Epidermal melanocyte (primary cell): Measurements from ENCODE around the gene EIF3B.
A peak's percentile ranks its signal among the peaks of the same experiment; 100 is the strongest.
"Not testable (repeated sequence)": the region's sequence is repeated elsewhere in the genome, so short reads cannot be mapped to it uniquely, and the experiment has no call there.

Source experiments
- DNase-seq: peaks from one replicate; pipeline ENCODE4 v3.0.0; 2011; ENCODE audit warnings: low spot score; ENCODE audit not compliant: insufficient read length

The EIF3B gene

DNA sequence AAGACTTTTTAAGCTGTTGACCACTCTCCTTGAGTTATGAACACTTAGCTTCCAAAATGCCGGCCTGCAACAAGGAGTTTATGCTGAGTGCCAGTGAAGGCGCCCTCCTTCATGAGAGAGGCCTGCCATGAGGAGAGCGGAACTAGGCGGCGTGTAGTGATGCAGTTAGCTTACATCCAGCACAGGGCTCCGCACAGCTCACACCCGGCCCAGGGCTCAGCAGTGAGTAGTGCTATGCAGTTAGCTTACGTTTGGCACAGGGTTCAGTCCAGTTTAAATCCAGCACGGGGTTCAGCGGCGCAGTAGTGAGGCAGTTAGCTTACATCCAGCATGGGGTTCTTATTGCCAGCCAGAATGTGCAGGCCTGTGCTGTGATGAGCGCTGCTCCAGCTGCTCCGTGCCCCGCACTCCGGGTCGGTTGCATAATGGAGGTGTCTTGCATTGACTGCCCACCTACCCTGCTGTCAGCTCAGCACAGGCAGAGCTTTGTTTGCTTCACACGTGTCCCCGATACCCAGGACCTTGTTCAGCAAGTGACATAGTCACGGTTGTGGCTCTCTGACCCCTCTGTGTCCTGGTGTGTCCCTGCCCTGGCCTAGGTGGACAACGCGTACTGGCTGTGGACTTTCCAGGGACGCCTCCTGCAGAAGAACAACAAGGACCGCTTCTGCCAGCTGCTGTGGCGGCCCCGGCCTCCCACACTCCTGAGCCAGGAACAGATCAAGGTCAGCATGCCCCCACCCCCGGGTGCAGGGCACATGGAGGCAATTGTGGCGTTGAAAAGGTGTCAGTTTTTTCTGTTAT lies 21.9 kb downstream of the EIF3B start:
- no peak for DNase-seq

DNA sequence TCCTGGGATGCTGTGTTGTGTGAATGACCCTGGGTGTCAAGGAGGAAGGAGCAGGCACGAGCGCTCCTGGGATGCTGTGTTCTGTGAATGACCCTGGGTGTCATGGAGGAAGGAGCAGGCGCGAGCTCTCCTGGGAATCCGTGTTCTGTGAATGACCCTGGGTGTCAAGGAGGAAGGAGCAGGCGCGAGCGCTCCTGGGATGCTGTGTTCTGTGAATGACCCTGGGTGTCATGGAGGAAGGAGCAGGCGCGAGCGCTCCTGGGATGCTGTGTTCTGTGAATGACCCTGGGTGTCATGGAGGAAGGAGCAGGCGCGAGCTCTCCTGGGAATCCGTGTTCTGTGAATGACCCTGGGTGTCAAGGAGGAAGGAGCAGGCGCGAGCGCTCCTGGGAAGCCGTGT lies 22.9 kb downstream of the EIF3B start:
- DNase-seq: not testable (repeated sequence)

DNA sequence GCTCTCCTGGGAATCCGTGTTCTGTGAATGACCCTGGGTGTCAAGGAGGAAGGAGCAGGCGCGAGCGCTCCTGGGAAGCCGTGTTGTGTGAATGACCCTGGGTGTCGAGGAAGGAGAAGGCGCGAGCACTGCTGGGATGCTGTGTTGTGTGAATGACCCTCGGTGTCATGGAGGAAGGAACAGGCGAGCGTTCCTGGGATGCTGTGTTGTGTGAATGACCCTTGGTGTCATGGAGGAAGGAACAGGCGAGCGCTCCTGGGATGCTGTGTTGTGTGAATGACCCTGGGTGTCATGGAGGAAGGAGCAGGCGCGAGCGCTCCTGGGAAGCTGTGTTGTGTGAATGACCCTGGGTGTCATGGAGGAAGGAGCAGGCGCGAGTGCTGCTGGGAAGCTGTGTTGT lies 23.5 kb downstream of the EIF3B start:
- not testable (repeated sequence) for DNase-seq

DNA sequence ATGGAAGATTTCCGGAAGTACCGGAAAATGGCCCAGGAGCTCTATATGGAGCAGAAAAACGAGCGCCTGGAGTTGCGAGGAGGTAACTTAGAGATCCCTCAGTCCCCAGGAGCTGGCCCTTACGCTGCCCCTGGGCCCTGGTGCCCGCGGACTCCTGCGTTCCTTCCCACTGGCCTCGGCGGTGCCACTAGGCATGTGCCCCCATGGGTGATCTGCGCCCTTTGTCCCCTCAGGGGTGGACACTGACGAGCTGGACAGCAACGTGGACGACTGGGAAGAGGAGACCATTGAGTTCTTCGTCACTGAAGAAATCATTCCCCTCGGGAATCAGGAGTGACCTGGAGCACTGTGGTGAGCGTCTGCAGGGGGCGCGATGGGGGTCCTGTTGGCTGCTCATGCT lies 24.5 kb downstream of the EIF3B start:
- no peak for DNase-seq

DNA sequence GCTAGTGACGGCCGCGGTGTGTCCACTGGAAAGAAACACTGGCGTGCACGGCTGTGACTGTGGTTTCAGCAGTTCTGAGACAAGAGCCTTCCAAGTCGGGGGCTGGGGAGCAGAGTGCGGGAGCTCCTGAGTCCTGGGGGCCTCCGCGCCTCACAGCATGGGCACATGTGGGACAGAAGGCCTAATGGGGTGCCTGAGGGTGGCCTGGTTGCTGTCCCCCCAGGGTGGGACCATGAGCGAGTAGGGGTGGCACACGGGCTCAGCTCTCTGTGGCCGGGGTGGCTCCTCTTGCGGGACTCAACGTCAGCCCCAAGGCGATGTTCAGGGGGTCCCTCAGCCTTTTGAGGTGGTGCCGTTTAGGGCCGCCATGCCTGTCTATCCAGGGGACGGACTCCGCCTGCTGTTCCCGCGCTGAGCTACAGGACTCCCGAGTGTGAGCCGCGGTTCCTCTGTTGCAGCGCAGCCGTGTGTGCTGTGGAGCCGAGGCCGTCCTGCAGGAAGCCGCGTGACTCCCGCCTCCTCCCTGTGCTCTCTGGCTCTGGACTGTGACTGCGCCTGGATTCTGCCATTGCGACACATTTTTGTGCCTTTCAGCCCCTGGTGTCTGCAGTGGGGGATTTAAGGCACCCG lies 25.3 kb downstream of the EIF3B start:
- DNase-seq: no peak

DNA sequence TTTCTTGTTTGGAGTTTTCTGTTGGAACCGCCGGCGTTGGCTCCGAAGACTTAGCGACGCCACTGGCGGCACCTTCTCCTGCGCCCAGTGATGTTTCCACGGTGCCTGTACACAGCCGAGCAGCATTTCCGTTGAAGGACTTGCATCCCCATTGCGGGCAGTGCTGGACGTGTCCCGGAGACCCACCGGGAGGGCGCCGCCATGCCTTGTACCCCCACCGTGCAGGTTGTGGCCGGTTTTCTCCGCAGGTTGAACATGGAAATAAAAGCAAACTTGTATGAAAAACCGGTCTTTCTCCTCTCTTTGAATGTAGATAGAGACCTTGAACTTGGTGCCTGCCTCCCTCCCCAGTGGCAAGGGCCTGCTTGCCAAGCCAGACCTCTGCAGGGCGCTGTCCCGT lies 25.8 kb downstream of the EIF3B start:
- DNase-seq: no peak

DNA sequence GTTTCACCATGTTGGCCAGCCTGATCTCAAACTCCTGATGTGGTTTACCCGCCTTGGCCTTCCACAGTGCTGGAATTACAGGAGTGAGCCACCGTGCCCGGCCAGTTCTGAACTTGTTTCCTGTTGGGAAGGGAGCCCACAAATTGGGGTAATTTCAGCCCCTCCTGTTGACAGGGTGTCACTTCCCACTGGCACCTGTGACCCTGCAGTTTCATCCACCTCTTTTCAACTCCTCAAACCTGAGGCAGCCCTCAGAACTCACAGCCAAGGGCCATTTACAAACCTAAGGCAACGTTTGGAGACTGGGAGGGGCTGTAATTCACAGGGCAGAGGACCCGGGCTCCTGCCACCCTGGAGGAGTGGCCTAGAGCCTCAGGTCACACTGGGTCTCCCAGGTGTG lies 26.6 kb downstream of the EIF3B start:
- no peak for DNase-seq

DNA sequence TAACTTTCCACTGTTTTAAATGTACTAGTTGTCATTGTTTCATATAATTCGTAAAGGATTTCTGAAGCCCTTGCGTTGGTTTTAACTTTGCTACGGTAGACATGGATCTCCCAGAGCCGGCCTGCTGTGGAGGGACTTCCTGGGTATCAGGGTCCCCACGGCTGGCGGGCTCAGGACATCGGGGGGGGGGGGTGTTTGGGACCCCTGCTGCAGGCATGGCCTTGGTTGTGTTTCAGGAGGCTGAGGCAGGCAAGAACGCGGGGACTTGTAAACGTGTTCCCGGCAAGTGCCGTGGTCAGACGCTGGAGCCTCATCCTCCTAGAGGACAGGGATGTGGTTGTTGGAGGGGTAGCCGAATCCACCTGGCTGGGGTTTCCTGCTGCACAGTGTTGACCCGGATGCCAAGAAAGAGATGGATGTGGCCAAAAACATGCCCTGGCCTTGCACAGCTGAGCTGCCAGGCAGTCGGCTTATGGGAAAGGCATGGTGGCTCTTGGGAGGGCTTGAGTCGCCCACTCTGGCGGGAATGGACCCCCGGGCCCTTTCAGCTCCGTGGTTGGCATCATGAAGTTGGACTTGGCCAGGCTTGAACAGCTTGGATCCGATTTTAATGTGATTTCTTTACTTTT lies 27.4 kb downstream of the EIF3B start:
- DNase-seq: no peak

DNA sequence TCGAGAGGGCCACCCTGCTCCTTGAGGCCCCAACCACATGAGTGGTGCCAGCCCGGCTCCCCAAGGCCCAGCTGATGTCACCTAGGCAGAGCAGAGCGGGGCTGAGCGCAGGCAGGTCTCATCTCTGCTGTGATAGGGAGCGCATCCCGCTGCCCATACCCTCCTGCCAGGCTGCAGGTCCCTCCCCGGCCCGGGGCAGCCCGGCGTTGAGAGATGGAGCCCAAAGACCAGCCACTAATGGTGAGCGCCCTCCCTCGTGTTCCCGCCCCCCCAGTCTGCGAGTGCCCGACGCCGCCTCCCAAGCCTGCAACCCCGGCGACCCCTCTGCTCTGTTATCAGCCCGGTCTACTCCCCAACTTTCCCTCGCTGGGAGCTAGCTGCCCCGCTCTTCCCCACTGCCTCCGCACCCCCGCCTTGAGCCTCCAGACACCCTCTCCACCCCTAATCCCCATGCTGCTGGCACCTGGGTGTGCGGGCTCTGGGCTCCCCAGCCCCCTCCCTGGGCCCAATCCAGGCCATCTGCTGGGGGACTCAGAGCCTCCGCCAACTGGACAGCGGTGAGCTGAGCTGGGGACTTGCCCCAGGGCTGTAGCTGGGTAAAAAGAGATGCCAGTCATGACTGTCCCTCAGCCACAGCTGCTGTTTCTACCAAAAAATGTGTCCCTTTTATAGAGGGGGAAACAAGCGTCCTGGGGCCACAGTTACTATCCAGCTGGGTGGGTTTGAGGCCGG lies 29.1 kb downstream of the EIF3B start:
- no peak for DNase-seq

DNA sequence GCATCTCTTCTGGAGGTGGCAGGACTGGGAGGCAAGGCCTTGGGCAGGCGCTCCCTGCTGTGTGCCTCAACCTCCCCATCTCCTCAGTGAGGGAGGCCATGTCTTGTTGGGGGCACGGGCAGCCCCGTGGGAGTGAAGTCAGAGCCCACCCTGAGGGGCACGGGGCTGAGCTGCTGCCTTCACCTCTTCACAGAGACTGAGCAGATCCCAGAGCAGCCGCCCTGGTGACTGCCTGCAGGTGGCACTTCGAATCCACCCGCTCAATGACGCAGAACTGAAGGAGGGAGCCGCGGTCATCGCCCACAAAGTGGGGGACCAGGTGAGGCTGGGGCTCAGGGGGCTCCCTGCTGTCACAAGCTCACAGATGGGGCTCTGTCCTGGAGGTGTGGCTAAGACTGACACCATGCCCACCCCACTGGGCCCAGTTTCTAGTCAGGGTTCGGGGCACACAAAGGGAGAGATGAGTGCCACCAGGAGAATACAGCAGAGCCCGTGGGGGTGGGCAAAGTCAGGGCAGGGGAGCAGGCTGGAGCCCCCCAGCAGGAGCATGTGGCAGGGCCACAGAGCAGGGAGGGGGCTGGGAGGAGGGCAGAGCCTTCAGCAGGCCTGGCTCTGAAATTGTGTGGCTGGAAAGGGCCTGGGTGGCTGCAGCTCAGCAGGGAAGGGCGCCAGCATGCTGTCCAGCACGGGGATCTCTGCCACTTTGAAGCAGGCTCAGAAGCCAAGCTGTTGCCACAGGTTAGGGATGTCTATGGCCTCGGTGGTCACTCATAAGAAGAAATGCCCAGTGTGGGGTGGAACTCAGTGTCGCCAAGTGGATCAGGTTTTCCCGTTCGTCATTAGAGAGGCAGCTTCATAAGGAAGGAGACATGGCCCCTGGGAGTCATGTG lies 30.0 kb downstream of the EIF3B start:
- no peak for DNase-seq

DNA sequence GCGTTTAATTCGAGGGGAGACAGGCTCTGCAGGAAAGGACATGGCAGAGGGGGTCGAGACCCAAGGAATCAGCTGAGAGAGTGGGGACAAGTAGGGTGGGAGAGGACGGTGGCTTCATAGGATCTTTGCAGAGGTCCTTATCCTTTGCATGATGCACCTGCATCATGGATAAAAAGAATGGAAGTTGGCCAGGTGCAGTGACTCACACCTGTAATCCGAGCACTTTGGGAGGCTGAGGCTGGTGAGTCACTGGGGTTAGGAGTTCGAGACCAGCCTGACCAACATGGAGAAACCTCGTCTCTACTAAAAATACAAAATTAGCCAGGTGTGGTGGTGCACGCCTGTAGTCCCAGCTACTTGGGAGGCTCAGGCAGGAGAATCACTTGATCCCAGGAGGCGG lies 31.5 kb downstream of the EIF3B start:
- not testable (repeated sequence) for DNase-seq

DNA sequence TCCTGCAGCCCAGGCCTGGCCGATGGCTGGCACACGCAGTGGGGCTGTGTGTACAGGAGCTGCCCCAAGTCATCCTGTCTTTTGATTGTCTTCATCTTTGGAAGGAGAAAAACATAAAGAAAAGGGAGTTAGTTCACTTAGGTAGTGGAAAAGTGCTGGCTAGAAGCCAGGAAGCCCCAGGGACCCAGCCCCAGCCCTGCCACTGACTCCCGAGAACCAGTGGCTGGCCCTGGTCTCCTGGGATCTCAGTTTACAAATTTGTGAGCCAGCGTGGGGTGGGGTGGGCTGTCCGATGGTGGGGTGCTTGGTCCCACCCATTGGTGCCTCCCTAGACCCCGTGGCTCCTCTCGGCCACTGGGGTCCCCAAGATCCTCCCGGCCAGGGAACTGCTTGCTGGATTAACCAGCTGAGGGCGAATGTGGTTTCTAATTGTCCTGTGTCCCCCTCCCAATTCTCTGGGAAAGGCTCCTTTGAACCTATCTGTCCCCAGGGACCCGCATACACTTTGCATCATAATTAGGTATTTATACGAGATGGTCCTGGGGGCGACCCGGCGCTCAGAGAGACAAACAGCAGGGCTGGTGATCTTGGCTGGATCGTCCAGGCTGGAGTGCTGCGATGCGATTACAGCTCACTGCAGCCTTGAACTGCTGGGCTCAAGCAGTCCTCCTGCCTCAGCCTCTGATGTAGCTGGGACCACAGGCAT lies 32.5 kb downstream of the EIF3B start:
- no peak for DNase-seq

DNA sequence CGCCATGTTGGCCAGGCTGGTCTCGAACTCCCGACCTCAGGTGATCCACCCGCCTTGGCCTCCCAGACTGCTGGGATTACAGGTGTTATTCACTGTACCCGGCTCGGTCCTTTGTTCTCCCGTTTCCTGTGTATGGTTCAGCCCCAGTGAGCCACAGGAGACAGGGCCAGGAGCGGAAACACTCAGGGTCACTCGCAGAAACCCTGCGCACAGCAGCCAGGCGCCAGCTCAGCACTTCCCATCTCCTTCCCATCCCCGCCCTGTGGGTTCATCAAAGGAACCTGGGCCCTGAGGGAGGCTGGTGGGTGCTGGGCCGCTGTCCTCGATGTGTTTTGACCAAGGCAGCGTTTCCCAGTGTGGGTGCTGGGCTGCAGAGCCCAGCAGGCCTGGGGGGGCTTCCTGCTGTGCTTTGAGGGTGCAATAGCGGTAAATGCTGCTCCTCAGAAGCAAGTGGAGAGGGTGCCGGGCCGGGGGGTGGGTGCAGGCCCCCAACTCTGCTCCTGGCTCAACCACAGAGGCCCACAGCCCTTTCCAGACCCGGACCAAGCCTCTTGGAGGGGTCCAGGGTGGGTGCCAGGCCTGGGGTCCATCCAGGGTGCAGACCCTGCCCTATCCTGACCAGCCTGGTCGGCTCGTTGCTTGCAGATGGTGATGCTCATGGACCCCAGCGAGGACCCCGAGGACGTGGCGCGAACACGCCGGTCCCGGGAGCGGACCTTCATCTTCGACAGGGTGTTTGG lies 33.4 kb downstream of the EIF3B start:
- DNase-seq: no peak

DNA sequence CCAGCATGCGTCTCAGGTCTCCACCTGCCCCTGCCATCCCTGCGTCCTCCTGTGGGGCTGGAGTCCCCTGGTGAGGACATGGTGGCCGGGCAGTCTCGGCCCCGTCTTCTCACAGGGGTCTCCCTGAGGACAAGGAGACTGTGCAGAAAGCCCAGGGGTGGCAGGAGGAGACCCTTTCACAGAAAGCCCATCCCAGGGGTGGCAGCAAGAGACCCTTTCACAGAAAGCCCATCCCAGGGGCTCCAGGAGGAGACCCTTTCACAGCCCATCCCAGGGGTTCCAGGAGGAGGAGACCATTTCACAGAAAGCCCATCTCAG lies 34.0 kb downstream of the EIF3B start:
- no peak for DNase-seq

DNA sequence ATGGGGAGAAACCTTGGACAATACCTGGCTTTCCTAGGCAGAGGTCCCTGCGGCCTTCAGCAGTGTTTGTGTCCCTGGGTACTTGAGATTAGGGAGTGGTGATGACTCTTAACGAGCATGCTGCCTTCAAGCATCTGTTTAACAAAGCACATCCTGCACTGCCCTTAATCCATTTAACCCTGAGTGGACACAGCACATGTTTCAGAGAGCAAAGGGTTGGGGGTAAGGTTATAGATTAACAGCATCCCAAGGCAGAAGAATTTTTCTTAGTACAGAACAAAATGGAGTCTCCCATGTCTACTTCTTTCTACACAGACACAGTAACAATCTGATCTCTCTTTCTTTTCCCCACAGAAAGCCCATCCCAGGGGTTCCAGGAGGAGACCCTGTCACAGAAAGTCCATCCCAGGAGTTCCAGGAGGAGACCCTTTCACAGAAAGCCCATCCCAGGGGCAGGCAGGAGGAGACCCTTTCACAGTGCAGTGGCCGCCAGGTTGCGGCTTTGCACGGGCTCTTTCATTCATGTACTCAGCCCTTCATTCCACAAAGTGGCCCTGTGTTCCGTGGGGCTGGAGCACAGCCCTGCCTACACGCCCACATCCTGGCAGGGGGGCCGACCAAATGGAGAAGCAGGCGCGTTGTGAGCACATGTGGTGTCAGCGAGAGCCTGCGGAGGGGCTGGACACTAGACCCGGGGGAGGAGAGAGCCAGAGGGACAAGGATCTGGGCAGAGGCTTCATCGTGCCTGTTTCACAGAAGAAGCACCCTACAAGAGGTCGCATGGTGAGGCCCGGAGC lies 35.6 kb downstream of the EIF3B start:
- peak; percentile 60 for DNase-seq

DNA sequence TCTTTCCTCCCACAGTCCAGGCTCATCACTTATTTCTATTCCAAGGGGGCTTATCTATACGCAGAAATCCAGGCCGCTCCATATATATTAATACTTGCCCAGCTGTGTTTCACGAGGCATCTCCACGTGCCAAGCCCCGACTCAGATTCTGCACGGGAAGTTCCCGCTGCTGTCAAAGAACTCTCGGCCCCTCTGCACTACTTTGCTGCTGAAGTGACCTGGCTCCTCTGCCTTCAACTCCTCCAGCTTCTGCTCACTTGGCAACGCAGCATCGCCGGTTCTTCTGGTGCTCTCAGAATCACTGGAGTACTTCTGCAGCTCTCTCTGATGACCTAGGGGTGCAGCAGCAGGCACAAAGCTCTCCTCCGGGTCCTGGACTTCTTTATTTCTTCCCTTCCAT lies 39.1 kb downstream of the EIF3B start:
- no peak for DNase-seq

DNA sequence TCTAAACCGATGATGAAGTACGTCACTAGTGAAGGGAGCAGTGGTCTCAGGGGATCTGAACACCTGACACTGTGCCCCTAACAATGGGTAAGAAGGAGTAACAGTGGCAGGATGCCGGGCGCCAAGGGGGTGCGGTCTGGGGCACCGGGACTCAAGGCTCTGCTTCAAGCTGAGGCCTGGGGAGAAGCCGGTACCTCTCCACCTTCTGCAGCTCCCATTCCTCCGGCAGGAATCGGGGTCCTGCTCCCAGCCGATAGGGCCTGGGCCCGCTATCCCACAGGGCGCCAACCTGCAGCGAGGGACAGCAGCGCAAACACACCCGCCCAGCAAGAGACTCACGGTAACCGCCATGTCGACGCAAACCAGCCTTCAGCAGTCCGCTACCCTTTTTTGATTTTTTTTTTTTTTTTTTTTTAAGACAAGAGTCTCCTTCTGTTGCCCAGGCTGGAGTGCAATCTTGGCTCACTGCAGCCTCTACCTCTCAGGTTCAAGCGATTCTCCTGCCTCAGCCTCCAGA lies 40.0 kb downstream of the EIF3B start:
- DNase-seq: no peak

DNA sequence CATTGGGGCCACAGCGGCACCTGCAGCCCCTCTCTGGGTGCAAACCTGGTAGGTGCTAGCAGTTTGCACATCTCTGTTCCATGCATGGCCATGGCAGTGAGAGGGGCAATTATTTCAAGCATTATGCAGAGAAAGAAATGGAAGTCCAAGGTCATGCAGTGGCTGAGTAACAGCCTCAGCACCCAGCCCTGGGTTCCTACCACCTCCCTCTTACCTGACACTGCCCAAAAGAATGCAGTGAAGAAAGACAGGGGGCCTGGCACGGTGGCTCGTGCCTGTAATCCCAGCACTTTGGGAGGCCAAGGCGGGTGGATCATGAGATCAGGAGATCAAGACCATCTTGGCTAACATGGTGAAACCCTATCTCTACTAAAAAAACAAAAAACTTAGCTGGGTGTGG lies 43.9 kb downstream of the EIF3B start:
- no peak for DNase-seq
